NCI-H748 (cell line): ENCODE results near the gene SDC3.

Source experiments
- DNase-seq: peaks from one replicate; lab custom pipeline; 2025; ENCODE audit not compliant: unreplicated experiment; lab: John Stamatoyannopoulos, UW

The SDC3 gene

GRCh38 chr1:30823969-30824735, 84.4 kb downstream of the SDC3 start:
- peak; percentile 94 for DNase-seq

DNA sequence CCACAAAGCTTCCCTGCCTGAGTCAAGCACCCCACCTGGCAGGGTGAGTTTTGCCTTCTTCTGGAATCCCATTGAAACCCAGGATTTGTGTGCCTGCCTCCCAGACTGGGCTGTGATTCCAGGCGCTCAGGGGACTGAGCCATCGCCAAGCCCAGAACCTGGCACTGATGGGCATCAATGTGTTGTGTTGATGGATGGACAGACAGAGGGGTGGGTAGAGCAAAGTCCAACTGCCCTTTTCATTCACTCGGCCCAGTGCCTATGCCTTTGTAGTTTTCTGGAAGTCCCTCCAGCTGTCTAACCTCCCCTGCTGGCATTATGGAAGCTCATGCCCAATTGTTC, 85.0 kb downstream of the SDC3 start:
- DNase-seq = no peak

- no peak for DNase-seq
Observed at GRCh38 chr1:30822966-30823581, 85.5 kb downstream of the SDC3 start.

- DNase-seq = no peak
Observed at GRCh38 chr1:30822006-30822405, 86.6 kb downstream of the SDC3 start.

- no peak for DNase-seq
Observed at GRCh38 chr1:30820299-30820698, 88.3 kb downstream of the SDC3 start.
